A549 (cell line): ENCODE results near the gene BNC2. TPM values are rescaled to one million over a fixed set of nuclear protein-coding genes. Genes with fewer than 3 reads are reported as not detected.

Experiments used
- ATAC-seq, 2 experiments: fragments of 200-7000 bp in 1 of 2; fragments of >200 bp in 1 of 2; cut with Nextera tagmentation in 1 of 2; cut with Tn5 transposase in 1 of 2; 3 replicates each; pipeline versions ENCODE4 v1.8.0 to v1.9.1; 2018 to 2020; ENCODE audit warnings: mild to moderate bottlenecking in 1 of 2, moderate library complexity in 1 of 2
- CTCF ChIA-PET: fragments of 300-600 bp; sonication (Branson Sonifier 250); formaldehyde crosslinking; extraction: SDS; loops from one replicate; lab custom pipeline; 2021; ENCODE audit warnings: antibody characterized with exemption, inconsistent platforms; lab: Yijun Ruan, JAX
- POLR2A ChIA-PET: fragments of 350-600 bp; formaldehyde crosslinking; extraction: SDS; loops from one replicate; lab custom pipeline; 2021; ENCODE audit warnings: antibody characterized with exemption, inconsistent platforms; lab: Yijun Ruan, JAX
- DNase-seq, 2 experiments: peaks; one replicate each; pipeline versions ENCODE4 v3.0.0 to v3.0.0-alpha.2; 2011 to 2016; ENCODE audit warnings: low read depth in 1 of 2, low spot score in 1 of 2
- FAIRE-seq: peaks from 2 replicates; lab custom pipeline; 2011; peaks lifted over from hg19 to GRCh38; lab: Jason Lieb, UNC
- H3K27ac ChIP-seq, 2 experiments: fragments of >200 bp; sonication (Bioruptor Twin); formaldehyde crosslinking; 3 replicates each; pipeline ENCODE4 v1.5.1; 2016 to 2017
- H3K4me1 ChIP-seq: fragments of >200 bp; sonication (Bioruptor Twin); formaldehyde crosslinking; 3 replicates; pipeline ENCODE4 v1.6.1; 2016
- H3K4me2 ChIP-seq: fragments of >200 bp; sonication (Bioruptor Twin); formaldehyde crosslinking; 3 replicates; pipeline ENCODE4 v1.6.1; 2016
- H3K4me3 ChIP-seq: fragments of >200 bp; sonication (Bioruptor Twin); formaldehyde crosslinking; 3 replicates; pipeline ENCODE4 v1.5.1; 2016
- H3K9me3 ChIP-seq: fragments of >200 bp; sonication (Bioruptor Twin); formaldehyde crosslinking; 3 replicates; pipeline ENCODE4 v1.6.1; 2016
- BCL3 ChIP-seq: fragments of >200 bp; sonication (Bioruptor Twin); formaldehyde crosslinking; IDR thresholded peaks from 3 replicates; pipeline ENCODE4 v1.6.1; 2016
- CBX8 ChIP-seq: fragments of 200-600 bp; sonication (generic); IDR thresholded peaks from 2 replicates; pipeline ENCODE4 v1.6.1; 2016
- CHD4 ChIP-seq: fragments of 200-600 bp; sonication (generic); IDR thresholded peaks from 2 replicates; pipeline ENCODE4 v1.6.1; 2016; ENCODE audit warnings: antibody characterized with exemption, mild to moderate bottlenecking, borderline replicate concordance
- EHF ChIP-seq: fragments of 250-450 bp; sonication (Bioruptor Pico); IDR thresholded peaks from 2 replicates; pipeline ENCODE4 v1.5.0; 2020; ENCODE audit warnings: mild to moderate bottlenecking
- FOSB ChIP-seq: fragments of 250-450 bp; sonication (Bioruptor Pico); IDR thresholded peaks from 2 replicates; pipeline ENCODE4 v1.5.0; 2020; ENCODE audit warnings: mild to moderate bottlenecking, moderate library complexity
- FOSL2 ChIP-seq, 2 experiments: fragments of 450-650 bp in 1 of 2; fragments of >200 bp in 1 of 2; sonication (Bioruptor Twin) in 1 of 2; formaldehyde crosslinking; IDR thresholded peaks; 2 replicates each; pipeline versions ENCODE4 v1.5.0 to v1.6.1; 2016 to 2020; ENCODE audit warnings: mild to moderate bottlenecking in 1 of 2, moderate library complexity in 1 of 2
- FOXS1 ChIP-seq: fragments of 250-450 bp; sonication (Bioruptor Pico); IDR thresholded peaks from 2 replicates; pipeline ENCODE4 v1.5.0; 2020; ENCODE audit warnings: mild to moderate bottlenecking, moderate library complexity
- GATA3 ChIP-seq: IDR thresholded peaks from 2 replicates; pipeline ENCODE4 v1.6.1; 2012; ENCODE audit warnings: borderline replicate concordance
- HOXA7 ChIP-seq: fragments of 250-450 bp; sonication (Bioruptor Pico); IDR thresholded peaks from 2 replicates; pipeline ENCODE4 v1.5.0; 2020; ENCODE audit warnings: mild to moderate bottlenecking, moderate library complexity
- HOXB5 ChIP-seq: fragments of 250-450 bp; sonication (Bioruptor Pico); IDR thresholded peaks from 2 replicates; pipeline ENCODE4 v1.5.0; 2020; ENCODE audit warnings: mild to moderate bottlenecking, moderate library complexity
- JUN ChIP-seq, 2 experiments: fragments of >200 bp; sonication (Bioruptor Twin); formaldehyde crosslinking; IDR thresholded peaks; 2 replicates in 1 of 2; 3 replicates in 1 of 2; pipeline ENCODE4 v1.6.1; 2016 to 2017
- KDM5A ChIP-seq: fragments of 200-600 bp; sonication (generic); IDR thresholded peaks from 2 replicates; pipeline ENCODE4 v1.6.1; 2016; ENCODE audit warnings: antibody characterized with exemption, mild to moderate bottlenecking
- MAFK ChIP-seq: fragments of 450-650 bp; IDR thresholded peaks from 2 replicates; pipeline ENCODE4 v1.6.1; 2014; ENCODE audit not compliant: partially characterized antibody
- MYC ChIP-seq: IDR thresholded peaks from 2 replicates; pipeline ENCODE4 v1.6.1; 2012; ENCODE audit warnings: mild to moderate bottlenecking, inconsistent platforms, low read length, improper control_type of control experiment, borderline replicate concordance
- RARB ChIP-seq: fragments of 250-450 bp; sonication (Bioruptor Pico); IDR thresholded peaks from 2 replicates; pipeline ENCODE4 v1.8.0; 2021; ENCODE audit warnings: mild to moderate bottlenecking, moderate library complexity
- RFX5 ChIP-seq: fragments of 450-650 bp; IDR thresholded peaks from 2 replicates; pipeline ENCODE4 v1.7.1; 2014; ENCODE audit warnings: antibody characterized with exemption, mild to moderate bottlenecking, moderate library complexity
- RNF2 ChIP-seq: fragments of 200-600 bp; sonication (generic); IDR thresholded peaks from 2 replicates; pipeline ENCODE4 v1.6.1; 2016; ENCODE audit warnings: low read depth, mild to moderate bottlenecking, antibody characterized with exemption, moderate library complexity, borderline replicate concordance
- SMC3 ChIP-seq: fragments of >200 bp; sonication (Bioruptor Twin); formaldehyde crosslinking; IDR thresholded peaks from 3 replicates; pipeline ENCODE4 v1.6.1; 2018; ENCODE audit warnings: inconsistent platforms
- ZSCAN20 ChIP-seq: fragments of 250-450 bp; sonication (Bioruptor Pico); IDR thresholded peaks from 2 replicates; pipeline ENCODE4 v1.8.0; 2022; ENCODE audit warnings: mild to moderate bottlenecking, moderate library complexity
- WGBS: methylation state at CpG from one replicate; pipeline ENCODE4 v1.1.6; 2017; ENCODE audit errors: missing lambda C conversion rate; 5-methylcytosine and 5-hydroxymethylcytosine counted together
- polyA plus RNA-seq, 4 experiments: library from polyadenylated mRNA; depleted of rRNA in 3 of 4; stranded (reverse); fragments of >200 nt; fragmentation: RNase III in 1 of 4; extraction: RNeasy Plus Mini Kit Qiagen cat#74134 plus additional on column Dnase treatment in 1 of 4; gene quantifications; 2 replicates in 3 of 4; 3 replicates in 1 of 4; pipeline ENCODE4 v1.2.3, GENCODE V29; 2011 to 2017
- TF ChIP-seq, protein P1 (sequence below): fragments of 450-650 bp; IDR thresholded peaks from 2 replicates; pipeline ENCODE4 v1.6.1; 2014; ENCODE audit warnings: antibody characterized with exemption

Gene BNC2
- polyA plus RNA-seq, 2 of the 4 experiments (the other 2 are of a cell fraction), result 6.2 to 7.5 TPM

DNA sequence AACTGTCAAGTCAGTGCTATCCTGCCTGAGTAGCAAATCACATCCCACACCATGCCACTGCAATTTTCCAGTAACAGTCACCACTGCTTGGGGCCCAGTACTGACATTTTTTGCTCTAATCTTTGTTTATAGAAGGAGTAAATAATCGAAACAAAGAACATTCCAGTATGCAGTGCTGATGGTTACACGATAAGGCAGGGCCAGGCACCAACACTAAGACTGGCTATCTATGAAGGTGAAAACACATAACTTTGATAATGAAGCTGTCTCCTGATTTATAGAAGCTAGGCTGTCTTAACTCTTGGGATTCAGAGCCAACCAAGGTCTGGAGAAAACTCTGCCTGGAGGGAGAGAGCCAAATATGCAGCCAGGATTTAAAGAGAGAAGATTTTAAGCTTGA is 365.3 kb downstream of the BNC2 start:
- DNase-seq (peak in 1 of 2 experiments; percentile 44), FAIRE-seq (no peak), ATAC-seq (peak in 1 of 2 experiments; percentile 84; a peak in 3 of 6 replicates)
- POLR2A ChIA-PET, result no interaction called here
- H3K4me1 ChIP-seq, result peaks cover 24% of the 10 kb centered on the region
- peak overlapping the region; percentile 38 to 61; a peak in 4 of 6 replicates for H3K27ac ChIP-seq
- peak overlapping the region; percentile 12 for H3K4me2 ChIP-seq
- WGBS, result 16% methylated on average over 2 of the region's 2 CpGs
- H3K9me3 ChIP-seq, result no peaks in the 10 kb centered on the region
- CTCF ChIA-PET, result no interaction called here
- H3K4me3 ChIP-seq, result no peak overlapping the region
- peak; percentile 84 for TF ChIP-seq GATA3
- no peak for TF ChIP-seq KDM5A

- H3K4me3 ChIP-seq, result no peak overlapping the region
- H3K4me2 ChIP-seq, result no peak overlapping the region
- DNase-seq (no peak), ATAC-seq (no peak), FAIRE-seq (no peak)
- H3K4me1 ChIP-seq, result peaks cover 15% of the 10 kb centered on the region
- ChIA-PET CTCF (no interaction called here), POLR2A (no interaction called here)
- 85% methylated on average over 2 of the region's 2 CpGs for WGBS
- TF ChIP-seq RARB (CRISPR knock-in tag), result no peak
- no peak for TF ChIP-seq EHF (CRISPR knock-in tag)
- TF ChIP-seq CBX8, result no peak
- TF ChIP-seq FOSL2 (IDR thresholded peaks at IDR 0.05), result no peak
- no peak for TF ChIP-seq FOSL2 (CRISPR knock-in tag; IDR thresholded peaks at IDR 0.05)
- no peak for TF ChIP-seq HOXB5 (CRISPR knock-in tag)
- no peak for TF ChIP-seq JUN (IDR thresholded peaks at IDR 0.05)
- TF ChIP-seq MYC, result no peak
- TF ChIP-seq, protein P1, sequence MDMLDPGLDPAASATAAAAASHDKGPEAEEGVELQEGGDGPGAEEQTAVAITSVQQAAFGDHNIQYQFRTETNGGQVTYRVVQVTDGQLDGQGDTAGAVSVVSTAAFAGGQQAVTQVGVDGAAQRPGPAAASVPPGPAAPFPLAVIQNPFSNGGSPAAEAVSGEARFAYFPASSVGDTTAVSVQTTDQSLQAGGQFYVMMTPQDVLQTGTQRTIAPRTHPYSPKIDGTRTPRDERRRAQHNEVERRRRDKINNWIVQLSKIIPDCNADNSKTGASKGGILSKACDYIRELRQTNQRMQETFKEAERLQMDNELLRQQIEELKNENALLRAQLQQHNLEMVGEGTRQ, result no peak
- no peak for TF ChIP-seq CHD4
- TF ChIP-seq FOSB (CRISPR knock-in tag), result no peak
- no peak for TF ChIP-seq SMC3
- TF ChIP-seq FOXS1 (CRISPR knock-in tag), result no peak
- TF ChIP-seq ZSCAN20 (CRISPR knock-in tag), result no peak
- peak overlapping the region in 1 of 2 experiments; percentile 6; a peak in 1 of 6 replicates for H3K27ac ChIP-seq
- H3K9me3 ChIP-seq, result no peaks in the 10 kb centered on the region
These were observed 368.7 kb downstream of the BNC2 start for GRCh38 chr9:16501726-16502125.

DNA sequence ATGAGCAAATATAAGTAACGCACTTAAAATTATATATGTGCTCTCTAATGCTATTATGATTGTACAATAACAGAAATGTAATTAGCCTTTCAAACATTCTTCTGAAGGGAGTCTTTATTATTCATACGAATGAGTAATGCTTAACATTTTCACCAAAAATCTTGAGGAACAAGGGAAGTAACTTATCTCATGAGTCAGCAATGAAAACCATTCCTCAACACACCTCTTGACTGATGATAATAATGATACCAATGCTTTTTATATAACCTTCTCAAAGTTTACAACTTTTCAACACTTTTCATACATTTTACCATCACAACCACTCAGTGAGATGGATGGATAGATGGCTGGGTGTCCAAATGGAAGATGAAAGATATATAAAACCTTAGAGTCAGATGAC is 369.3 kb downstream of the BNC2 start:
- no peak overlapping the region for H3K4me2 ChIP-seq
- POLR2A ChIA-PET, result no interaction called here
- DNase-seq, result no peak
- peaks cover 15% of the 10 kb centered on the region for H3K4me1 ChIP-seq
- ATAC-seq, result no peak
- 75% methylated on average over 2 of the region's 2 CpGs for WGBS
- H3K27ac ChIP-seq, result 0 out of 6 replicates have a peak overlapping the region, but pooled peaks of 1 of the 2 experiments have one; percentile 6
- TF ChIP-seq MAFK (peak; percentile 66), BCL3 (no peak), HOXA7 (CRISPR knock-in tag) (no peak), RNF2 (no peak)
- TF ChIP-seq, all 56 proteins: peak for 1
- CTCF ChIA-PET, result no interaction called here
- no peak for FAIRE-seq
- Histone ChIP-seq H3K4me3 (no peak overlapping the region), H3K9me3 (no peaks in the 10 kb centered on the region)

DNA sequence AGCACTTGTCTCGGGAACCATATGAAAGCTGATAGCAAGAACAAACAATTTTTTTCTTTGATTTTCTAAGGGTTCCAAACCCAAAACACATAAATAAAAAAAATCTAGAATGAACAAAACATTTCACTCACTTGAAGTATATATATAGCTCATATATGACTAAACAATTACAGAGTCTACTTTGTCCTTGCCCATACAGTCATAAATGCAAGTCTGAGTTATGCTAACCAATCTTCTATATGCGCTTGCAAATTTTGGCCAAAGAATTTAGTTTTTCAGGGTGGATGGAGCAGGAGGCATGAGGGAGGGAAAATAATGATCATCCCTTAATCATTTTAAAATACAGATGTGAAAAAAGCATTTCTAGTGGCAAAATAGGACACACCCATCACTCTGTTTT is 370.1 kb downstream of the BNC2 start:
- no peak for TF ChIP-seq RFX5
- no peak for FAIRE-seq
- DNase-seq, result no peak
- ChIA-PET CTCF (interaction anchor here (1.1 kb wide), 1 partner anchor 9 kb away, joined by 3 read pairs; no protein-coding TSS in a partner anchor), POLR2A (interaction anchor here (1.0 kb wide), 1 partner anchor 15 kb away, joined by 4 read pairs; no protein-coding TSS in a partner anchor)
- no peak overlapping the region for H3K4me3 ChIP-seq
- H3K4me1 ChIP-seq, result peaks cover 7% of the 10 kb centered on the region
- no peak for ATAC-seq
- H3K4me2 ChIP-seq, result no peak overlapping the region
- WGBS, result 92% methylated on average over 2 of the region's 2 CpGs
- H3K27ac ChIP-seq, result no peak overlapping the region
- no peaks in the 10 kb centered on the region for H3K9me3 ChIP-seq
